GM10248 (cell line): ENCODE data around the gene IGSF11.

ENCODE experiments used
- CTCF ChIA-PET: fragments of 300-600 bp; sonication (Branson Sonifier 250); formaldehyde crosslinking; extraction: SDS; loops from one replicate; lab custom pipeline; 2021; ENCODE audit warnings: antibody characterized with exemption; lab: Yijun Ruan, JAX
- POLR2A ChIA-PET: fragments of 350-650 bp; sonication (Branson Sonifier 250); formaldehyde crosslinking; extraction: SDS; loops from one replicate; lab custom pipeline; 2020; ENCODE audit warnings: antibody characterized with exemption; lab: Yijun Ruan, JAX
- DNase-seq: peaks from one replicate; pipeline ENCODE4 v3.0.0; 2012; ENCODE audit errors: extremely low spot score
- TF ChIP-seq, protein P1 (sequence below): IDR thresholded peaks from 2 replicates; pipeline ENCODE4 v1.5.1; 2012; ENCODE audit warnings: mild to moderate bottlenecking, low read depth; ENCODE audit errors: extremely low read depth, missing control alignments, control extremely low read depth

Gene IGSF11

DNA sequence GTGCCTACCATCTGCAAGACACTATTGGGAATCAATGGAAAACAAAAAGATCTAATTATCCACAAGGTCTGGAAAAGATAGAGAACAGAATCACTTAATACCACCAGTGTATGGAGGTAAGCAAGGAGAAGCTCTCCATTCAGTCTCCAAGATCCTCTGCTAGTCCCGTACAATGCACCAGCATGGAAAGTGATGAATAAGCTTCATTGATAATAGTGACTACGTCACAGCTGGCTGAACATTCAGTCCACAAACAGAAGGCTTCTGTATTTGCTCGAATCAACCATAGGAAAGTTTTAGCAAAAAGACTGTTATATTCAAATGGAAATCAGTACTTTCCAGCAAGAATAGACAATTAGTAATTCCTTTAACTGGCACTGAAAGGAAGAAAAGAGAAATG is 42.9 kb downstream of the IGSF11 start:
- CTCF ChIA-PET = no interaction called here
- no peak for DNase-seq
- POLR2A ChIA-PET = no interaction called here
- TF ChIP-seq, protein P1, sequence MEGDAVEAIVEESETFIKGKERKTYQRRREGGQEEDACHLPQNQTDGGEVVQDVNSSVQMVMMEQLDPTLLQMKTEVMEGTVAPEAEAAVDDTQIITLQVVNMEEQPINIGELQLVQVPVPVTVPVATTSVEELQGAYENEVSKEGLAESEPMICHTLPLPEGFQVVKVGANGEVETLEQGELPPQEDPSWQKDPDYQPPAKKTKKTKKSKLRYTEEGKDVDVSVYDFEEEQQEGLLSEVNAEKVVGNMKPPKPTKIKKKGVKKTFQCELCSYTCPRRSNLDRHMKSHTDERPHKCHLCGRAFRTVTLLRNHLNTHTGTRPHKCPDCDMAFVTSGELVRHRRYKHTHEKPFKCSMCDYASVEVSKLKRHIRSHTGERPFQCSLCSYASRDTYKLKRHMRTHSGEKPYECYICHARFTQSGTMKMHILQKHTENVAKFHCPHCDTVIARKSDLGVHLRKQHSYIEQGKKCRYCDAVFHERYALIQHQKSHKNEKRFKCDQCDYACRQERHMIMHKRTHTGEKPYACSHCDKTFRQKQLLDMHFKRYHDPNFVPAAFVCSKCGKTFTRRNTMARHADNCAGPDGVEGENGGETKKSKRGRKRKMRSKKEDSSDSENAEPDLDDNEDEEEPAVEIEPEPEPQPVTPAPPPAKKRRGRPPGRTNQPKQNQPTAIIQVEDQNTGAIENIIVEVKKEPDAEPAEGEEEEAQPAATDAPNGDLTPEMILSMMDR = no peak

DNA sequence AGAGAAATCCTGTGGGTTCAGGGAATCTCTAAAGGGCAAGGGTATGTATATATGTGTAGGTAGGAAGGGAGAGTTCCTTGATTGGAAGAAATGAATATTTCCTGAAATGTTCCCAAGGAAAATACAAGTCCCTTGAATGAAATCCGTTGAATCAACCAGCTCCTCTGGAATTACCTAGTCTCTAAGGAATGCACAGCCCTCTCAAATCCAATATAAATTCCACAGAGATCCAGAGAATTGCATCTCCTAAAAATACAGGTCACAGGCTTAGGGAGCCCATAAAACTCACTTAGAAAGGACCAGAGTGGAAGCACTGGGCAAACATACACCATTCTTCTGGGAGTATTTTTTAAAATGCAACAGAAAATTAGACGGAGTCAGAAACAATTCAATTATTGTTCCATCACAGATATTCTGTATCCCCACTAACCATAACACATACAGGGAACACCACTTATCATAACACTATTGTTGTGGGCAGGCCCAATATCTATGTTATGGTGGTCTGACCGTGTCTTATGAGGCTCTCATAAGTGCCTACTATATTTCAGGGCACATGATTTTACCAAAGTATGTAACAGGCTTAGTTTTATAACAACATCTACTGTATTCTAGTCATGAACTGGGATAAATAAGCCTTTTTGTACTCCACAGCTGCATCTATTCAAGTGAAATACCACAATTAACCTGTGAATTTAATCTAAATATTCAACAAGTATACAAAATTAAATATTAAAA is 43.7 kb downstream of the IGSF11 start:
- CTCF ChIA-PET = no interaction called here
- TF ChIP-seq, protein P1 = no peak
- no peak for DNase-seq
- POLR2A ChIA-PET = no interaction called here

DNA sequence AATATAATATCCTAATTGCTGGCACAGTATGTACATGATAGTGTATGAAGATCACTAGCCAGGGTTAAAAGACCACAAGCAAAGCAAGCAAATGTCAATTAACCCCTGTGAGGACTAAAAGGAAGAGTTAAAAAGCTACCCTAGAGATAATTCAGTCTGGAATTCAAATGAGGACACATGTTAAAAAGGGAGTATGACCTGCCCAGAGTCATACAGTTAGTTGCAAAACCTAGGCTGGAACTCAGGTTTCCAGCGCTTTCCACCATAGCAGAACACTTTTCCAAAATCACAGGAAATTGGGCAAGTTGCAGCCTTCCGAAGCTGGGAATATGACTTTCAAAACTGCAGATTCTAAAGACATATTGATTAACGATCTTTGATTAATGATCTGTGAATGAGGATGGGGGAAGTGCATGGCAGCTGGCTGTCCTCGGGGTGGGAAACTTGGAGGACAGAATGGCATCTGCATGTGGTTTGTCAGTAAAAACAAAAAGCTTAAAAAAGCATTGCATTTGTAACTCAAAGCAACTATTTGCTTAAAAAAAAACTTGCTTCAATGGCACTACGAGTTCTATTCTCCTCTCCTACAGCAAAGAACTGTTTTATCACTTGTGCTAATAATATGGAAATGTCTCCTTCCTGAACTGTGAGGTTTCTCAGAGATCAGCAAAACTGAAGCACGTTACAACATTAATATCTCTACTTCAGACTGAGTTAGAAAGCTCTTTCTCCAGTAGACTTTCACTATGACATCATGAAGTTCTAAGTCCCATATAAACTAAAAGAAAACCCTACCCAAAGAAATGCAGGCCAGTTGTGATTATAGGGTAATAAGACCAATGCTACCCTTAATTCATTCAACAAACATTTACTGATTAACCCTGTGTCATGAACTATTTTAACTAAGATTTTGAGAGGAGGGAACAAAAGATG is 46.2 kb downstream of the IGSF11 start:
- DNase-seq = no peak
- ChIA-PET CTCF (interaction anchor here (1.4 kb wide), 1 partner anchor 46 kb away, joined by 3 read pairs; the partner anchor contains the start of gene IGSF11), POLR2A (no interaction called here)
- TF ChIP-seq, protein P1 = no peak

DNA sequence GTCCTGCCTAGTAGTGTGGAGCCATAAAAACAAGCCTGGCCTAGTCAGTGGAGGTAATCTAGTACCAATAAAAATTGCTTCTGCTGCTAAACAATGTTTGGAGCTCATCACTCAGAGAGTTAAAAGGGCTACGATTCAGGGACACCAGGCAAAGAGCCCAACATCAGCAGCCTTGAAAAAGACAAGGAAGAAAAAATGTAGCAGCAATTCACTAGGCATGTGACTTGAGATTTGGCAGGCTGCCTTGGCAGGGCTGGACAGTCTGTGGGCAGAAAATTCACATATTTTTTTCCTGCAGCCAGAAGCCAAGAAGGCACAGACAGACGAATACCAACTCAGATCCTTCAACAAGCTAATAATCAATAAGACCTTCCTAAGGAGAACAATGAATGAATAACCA is 47.2 kb downstream of the IGSF11 start:
- no peak for DNase-seq

DNA sequence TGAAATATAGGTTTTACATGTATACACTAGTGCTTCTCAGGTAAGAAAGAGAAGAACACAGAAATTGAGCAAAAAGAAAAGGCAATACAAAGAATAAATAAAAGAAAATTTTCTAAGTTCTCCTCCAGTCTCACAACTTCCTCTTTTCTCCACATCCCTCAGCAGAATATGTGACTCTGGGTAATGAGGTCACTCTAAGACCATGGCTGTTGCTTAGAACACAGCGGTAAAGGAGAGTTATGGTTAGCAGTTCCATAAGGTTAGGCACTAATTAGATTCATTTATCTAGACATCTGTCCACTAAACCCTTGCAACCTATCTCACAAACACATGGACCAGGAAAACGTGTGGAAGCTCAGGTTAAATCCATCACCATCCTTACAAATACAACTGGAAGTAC is 47.9 kb downstream of the IGSF11 start:
- CTCF ChIA-PET = interaction anchor here (1.3 kb wide), 1 partner anchor 20 kb away, joined by 3 read pairs; no protein-coding TSS in a partner anchor
- no peak for DNase-seq
- TF ChIP-seq, protein P1 = no peak
- POLR2A ChIA-PET = no interaction called here

More for the DNA sequence above, 47.2 kb downstream of the IGSF11 start:
- ChIA-PET POLR2A (no interaction called here), CTCF (interaction anchor here (1.3 to 1.4 kb wide), 2 partner anchors 21 to 47 kb away, joined by 3 read pairs; partner anchors contain the start of gene IGSF11)
- TF ChIP-seq, protein P1 = no peak

DNA sequence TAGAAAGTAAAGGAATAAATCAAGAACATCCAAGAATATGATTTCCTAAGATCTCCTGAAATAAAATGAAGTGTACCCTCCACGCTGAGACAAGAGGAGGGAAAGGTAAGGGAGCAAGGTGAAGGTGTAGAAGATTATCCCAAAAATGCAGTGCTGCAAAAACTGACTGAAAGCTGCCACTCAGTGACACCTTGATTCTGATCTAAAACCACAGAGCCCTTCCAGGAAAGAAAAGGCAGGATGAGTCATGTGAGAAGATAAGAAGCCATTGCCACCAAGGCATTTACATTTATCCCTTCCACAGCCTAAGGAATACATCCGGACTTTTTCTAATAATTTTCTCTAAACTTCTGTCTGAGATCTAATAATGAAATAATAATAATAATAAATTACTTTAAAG is 49.9 kb downstream of the IGSF11 start:
- ChIA-PET CTCF (interaction anchor here (0.7 to 1.2 kb wide), 4 partner anchors 9 to 101 kb away, joined by 3 to 4 read pairs (median 3); no protein-coding TSS in a partner anchor), POLR2A (no interaction called here)
- DNase-seq = no peak
- TF ChIP-seq, protein P1 = no peak
